ENCODE data around the gene FST.

Gene FST

DNA sequence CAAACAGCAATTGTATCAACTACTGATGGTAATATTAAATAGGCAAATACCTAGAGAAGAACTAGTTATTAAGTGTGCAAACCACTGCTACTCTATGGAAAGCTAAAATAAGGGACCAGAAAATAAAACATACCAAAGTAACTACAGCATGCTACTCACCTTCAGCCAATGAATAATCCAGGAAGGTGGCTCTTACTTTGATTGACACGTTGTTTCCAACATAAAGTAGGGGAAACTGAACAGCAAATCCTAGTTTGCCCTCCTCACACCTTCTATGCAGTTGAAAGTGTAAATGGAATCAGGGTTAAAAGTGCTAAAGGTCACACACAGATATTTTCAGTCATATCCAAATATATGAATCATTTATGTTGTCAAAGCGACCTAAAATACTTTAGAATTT is 5.1 kb upstream of the FST start:
- DNase-seq = no peak

DNA sequence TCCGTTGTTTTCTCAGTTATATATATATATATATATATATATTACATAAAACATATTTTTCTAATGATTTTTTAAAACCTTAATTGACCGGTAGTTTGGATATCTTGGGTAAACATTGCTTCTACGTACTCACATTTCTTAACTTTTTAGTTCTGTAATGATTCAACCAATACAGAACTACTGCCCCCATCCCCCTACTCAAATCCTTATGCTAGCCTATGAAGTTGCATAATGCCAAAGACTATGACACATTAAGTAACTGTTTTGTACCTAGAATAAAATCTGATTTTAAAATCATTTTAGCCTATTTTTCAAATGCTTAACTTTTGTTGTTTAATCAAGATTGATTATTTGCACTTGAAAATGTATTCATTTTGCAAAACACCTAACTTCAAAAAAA is 4.4 kb upstream of the FST start:
- DNase-seq = no peak

DNA sequence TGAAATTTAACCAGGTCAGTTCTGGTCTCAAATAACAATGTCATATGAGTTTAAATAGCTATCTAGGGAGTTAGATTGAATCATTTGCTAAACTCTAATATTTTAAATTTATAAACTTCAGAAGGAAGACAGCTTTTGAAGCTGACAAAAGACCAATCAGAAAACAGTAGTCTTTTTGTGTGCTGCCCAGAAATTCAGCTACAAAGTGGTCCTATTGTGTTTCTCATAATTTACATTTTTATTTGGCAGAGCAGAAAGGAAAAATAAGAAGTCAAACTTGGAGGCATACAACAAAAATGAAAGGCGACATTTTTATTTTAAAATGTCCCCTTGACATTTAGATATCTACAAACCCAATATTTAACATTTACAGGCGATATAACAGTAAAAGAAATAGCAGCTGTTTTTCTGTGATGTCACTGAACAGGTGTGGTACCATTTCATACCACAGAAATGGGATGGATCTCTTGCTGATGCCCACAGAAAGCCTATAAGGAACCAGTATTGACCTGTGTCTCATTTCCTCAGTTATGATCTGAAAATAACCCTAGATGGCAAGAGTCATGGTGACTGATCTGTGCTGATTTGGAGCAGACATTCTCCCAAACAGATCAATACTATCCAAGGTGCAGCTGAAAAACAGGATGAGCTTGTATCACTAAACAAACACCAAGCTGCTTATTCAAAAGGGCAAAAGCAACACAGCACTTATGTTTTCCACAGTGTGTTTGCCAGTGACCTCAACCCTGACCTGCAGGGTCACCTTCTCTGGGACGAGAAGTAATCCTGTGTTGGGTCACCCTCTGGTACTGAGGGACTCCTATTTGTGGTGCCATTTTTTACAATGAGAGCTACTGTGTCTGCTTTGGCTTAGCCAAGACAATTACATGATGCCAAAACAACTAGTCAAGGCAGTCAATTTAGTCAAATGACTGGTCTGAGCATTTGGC is 3.6 kb upstream of the FST start:
- no peak for DNase-seq

DNA sequence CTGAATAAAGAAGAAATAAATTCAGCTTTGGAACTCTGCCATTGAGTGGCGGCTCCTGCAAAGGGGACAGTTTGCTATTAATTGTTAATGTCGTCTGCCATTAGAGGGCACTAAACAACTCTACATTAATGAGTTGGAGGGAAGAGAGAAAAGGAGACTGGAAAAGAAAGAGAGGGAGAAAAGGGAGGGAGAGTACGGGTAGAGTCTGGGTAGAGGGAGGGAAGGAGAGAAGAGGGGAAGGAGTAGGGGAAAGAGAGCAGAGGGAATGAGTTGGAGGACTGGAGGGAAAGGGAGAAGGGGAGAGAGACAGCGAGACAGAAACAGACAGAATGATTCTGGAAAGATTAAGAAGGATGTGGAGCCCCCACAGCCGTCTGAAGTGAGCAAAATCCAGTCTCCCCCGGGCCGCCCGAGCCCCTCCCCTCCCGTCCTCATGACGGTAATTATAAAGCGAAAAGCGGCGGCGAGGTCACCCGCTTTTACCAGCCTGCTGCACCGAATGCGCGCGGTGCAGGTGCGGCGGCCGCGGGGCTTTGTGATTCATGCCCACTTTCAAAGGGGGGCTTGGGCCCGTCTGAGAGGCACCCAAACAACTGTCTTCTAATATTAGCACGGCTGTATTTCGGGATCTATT is 1.9 kb upstream of the FST start:
- DNase-seq = peak; percentile 36

DNA sequence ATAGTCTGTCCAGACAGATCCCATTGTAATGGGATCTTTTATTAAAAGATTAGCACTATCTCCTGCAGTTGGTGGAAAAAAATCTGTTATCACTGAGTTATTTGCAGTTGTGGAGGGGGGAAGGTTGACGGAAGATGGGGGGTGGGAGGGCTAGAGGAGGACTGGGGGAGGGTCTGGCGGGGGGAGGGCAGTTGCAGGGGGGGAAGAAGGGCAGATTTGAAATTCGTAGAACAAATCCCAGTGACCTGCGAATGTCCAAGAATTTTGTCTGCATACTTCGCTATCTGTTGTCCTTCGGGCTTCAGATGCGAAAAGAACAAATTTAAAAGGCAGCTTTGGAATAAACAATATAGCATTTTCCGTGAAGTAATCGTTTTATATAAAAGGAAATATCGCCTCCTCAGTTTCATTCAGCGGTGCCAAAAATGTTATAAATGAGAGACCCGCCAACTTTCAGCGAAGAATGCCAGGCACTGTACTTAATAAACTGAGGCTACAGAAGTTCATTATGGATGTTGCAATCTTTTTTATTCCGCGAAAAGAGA is 1.3 kb upstream of the FST start:
- no peak for DNase-seq

DNA sequence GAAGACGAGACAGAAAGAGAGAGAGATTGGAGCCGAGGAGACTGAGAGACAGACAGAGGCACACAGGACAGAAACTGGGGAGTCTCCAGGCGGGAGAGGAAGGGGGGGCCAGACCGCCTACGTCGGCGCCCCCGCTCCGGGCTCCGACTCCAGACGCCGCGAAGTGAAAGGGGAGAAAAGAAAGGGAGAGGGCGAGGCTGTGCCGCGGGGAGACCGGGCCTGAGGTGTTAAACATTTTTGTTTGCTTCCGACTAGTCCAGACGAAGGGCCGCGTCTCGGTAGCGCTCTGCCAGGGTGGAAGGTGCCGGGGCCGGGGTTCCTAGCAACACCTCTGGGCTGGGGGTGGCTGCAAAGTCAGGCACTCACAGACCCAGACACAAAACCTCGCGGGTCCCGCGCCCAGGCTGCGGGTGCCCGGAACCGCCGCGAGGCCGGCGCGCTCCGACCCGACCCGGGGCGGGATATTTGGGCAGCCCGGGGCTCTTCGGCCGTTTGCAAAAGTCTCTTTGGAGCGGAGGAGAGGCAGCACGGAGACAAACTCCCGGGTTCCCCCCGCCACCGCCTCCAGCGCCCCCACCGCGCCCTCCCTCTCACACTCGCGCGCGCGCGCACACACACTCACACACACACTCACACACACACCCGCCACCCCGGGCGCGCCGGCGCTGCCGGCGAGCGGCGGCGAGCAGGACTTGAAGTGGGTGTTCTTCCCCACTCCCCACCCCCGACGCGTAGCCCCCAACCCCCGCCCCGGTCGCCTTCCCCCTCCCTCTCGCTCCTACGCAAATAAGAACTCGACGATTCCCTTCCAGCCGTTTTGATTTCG is 626 bp upstream of the FST start:
- no peak for DNase-seq

DNA sequence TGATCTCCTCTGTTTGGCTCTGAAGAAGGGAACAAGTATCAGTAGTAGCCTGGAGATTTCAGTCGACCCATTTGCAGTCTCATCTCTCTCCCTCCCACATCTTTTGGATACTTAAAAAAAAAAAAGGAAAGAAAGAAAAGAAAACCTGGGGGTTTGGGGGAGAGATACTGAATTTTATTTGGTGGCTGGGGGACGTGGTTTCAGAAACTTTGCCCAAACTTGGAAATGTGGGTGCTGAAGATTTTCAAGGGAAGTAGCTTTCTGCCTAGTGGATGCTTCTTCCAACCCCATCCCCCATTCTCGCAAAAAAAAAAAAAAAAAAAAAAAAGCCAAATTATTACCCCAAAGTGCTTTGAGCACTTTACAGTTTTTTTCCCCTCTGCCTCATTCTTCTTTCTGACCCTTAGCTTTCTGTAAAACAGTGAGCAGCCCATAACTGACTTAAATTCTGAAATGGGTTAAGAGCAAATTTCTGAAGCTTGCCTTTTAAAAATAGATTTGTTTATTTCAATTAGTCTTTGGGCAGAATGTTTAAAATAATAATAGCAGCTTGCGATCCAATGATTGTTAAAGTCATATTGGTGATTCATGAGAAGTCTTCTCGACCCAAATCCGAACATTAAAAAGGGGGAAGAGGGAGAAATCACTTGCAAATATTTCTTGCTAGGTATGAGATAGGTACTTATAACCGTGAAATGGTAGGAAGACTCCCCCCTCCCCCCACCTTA is 894 bp downstream of the FST start:
- DNase-seq = no peak

DNA sequence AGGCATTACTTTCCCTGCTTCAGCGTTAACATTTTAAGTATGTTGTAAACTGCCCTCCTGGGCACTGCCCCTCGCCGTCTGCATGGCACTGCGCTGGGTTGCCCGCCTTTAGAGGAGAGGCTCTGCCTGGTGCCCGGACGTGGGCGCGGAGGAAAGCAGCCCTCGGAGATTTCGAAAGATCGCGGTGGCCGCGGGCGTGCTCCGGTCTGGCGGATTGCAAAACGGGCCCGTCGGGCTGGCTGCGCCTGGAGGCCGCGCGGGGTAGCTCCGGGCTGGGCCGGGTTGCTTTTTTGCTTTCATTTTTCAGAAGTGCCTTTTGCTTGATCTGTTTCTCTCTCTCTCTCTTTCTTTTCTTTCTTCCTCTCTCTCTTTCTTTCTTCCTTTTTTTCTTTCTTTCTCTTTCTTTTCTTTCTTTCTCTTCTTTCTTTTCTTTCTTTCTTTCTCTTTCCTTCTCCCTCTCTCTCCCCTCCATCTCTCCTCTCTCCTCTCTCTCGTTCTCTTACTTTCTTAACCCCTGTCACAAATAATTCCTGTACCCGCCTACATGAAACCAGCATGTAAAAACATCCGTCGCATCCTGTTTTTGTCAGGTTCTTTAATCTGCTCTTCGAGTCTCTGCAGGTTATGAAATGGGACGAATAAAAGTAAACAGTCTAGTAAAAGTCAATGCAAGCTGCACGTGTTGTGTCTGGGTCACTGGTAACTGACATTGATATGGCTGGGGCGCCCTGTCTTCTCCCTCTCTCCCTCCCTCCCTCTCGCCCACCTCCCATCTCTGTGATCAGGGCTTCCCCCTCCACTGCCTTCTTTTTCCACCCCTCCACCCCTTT is 1.7 kb downstream of the FST start:
- peak; percentile 67 for DNase-seq

DNA sequence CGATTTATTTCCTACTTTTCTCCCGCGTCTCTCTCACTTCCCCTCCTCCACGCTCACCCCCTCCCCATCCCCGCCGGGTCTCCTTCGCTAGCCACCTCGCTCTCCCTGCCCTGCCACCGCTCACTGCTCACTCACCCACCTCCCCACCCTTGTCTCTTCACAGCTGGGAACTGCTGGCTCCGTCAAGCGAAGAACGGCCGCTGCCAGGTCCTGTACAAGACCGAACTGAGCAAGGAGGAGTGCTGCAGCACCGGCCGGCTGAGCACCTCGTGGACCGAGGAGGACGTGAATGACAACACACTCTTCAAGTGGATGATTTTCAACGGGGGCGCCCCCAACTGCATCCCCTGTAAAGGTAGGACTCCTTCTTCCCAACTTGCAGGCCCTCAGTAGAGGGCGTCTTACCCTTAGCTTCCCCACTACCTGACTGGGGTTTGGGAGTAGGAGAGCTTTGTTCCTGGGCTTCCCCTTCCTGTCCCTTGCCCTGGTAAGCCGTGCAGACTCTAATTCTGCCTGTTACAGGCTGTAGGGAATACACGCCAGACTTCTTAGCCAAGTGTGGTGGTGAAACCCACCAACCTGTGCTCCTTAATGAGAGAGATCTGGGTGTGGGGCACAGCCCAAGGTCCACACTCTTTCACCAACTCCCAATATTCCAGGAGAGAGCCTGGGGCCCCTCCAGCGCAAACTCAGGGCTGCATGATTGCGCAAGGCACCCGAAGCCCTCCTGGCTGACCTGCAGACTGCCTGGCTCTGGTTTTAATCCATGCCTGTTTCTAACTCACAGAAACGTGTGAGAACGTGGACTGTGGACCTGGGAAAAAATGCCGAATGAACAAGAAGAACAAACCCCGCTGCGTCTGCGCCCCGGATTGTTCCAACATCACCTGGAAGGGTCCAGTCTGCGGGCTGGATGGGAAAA is 2.5 kb downstream of the FST start:
- no peak for DNase-seq

DNA sequence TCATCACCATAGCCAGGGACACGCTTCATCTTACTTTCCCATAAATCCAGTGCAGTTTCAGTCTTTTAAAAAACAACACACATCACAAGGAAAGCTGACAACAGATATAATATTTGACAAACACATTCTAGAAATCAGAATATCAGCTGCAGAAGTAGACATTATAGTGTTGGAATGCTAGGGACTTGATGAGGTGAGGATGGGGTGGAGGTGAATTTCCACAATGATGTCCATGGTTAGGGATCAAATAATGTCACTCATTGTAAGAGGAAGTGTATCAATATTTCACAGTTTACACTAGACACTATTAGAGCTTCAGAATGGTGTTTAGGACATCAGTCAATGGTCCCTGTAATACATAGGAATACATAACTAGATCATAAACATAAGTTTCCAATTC is 7.0 kb downstream of the FST start:
- no peak for DNase-seq

DNA sequence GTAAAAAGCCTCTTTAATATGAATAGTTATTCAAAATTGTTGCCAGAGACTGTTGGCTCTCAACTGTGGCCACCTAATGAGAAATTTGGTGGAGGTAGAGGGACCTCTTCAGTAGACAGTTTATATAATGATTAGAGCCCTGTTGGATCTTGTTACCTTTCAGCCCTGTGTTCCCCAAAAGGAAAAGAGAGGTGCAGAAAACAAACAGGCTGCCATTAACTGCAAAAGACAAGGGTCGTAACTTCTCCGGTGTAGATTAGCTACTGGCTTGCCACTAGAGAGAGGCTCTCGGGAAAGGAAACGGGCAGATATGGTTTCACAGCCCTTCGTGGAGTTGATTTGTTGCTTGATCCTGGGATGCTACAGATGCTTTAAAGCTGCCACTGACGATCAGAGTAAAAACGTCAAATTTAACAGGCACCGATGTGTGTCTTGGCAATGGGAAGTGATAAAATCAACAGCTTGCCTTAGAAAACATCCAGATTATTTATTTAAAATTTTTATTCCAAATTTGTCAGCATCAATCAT is 7.8 kb downstream of the FST start:
- DNase-seq = no peak

DNA sequence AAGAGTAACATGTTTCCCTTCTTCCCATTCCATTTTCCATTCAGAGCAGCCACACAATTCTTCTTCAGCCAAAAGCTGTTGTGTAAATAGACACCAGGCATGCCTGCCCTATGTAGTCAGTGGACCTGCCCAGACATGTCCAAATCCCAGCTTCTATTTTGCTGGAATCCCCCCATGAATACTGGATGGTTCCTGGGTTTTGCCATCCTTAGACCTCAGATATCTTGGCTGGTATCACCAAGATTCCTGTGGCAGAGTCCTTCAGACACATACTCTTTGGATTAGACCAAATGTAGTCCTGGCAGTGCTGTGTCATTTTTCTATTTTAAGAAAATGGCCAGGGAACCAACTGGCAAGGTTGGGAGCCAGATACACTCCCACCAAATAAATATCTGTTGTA is 10.3 kb downstream of the FST start:
- DNase-seq = no peak

DNA sequence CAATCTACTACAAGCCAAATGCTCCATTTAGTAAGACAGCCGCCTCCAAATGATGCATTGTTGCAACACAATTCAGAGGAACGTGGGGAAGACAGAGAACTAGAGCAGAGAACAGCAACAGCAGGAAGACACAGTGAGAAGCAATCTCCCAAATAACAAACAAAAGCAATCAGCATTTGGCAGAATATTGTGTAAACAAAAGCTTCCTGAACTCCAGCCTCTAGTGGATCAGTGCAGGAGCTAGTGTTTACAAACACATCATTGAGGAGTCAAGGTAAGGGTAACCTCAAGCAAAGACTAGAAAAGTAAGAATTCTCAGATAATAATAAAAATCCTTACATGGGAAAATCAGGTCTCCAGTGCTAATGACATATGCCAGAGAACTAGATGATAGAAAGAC is 20.6 kb downstream of the FST start:
- no peak for DNase-seq

DNA sequence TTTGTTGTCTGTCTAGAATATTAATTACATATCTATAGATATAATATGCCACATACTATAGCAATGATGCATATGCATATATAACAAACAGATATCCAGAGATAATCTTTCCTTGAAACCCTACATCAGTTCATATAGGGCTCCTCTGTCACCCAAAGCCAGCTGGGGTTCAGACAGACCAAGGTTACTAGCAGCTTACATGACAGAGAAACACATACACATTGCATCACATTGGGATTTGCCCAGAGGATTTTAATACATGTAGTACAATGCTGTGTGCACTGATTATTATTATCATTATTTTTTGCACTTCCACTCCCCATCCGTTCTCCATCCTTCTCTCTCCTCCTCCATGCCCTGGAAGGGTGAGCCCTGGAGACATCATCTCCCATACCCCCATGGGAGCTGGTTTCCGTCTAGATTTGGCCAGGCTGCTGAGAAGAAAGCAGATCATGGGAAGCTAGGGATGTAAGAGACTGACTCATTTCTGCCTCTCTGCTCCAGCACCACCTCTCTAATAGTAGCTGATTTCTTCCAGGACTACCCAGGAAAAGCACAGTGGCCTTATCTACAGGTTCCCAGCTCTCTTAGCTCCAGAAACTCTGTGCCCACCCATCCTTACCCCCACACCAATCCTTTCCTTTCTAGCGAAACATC is 23.3 kb downstream of the FST start:
- DNase-seq = no peak

DNA sequence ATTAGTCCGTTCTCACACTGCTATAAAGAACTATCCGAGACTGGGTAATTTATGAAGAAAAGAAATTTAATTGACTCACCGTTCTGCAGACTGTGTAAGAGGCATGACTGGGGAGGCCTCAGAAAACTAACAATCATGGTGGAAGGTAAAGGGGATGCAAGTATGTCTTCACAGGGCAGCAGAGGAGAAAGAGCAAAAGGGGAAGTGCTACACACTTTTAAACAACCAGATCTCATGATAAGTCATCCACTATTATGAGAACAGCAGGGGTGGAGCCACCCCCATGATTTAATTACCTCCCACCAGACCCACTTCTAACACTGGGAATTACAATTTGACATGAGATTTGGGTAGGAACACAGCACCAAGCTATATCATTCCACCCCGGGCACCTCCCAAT is 26.6 kb downstream of the FST start:
- no peak for DNase-seq

DNA sequence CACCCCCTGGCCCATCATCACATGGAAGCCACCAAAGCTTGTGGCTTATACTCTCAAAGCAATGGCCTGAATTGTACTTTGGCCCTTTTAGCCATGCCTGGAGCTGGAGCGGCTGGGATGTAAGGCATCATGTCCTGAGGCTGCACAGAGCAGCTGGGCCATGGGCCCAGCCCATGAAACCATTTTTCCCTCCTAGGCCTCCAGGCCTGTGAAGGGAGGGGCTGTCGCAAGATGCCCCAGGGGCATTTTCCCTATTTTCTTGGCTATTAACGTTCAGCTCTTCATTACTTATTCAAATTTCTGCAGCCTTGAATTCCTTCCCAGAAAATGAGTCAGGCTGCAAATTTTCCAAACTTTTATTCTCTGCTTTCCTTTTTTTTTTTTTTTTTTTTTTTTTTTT is 27.7 kb downstream of the FST start:
- DNase-seq = no peak

DNA sequence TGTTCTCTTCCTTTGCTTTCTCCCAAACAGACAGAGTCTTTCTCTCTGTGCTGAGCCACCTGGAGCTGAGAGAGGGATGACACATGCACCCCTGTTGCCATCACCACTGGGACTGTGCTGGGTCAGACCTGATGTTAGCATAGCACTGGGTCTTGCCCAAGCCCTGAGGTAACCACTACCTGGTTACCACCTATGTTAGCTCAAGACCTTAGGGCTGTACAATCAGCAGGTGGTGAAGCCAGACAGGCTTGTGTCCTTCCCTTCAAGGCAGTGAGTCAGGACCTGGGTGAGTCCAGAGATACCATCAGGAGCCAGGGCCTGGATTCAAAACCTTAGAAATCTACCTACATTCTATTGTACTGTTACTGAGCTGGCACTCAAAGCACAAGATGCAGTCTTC is 32.1 kb downstream of the FST start:
- no peak for DNase-seq

DNA sequence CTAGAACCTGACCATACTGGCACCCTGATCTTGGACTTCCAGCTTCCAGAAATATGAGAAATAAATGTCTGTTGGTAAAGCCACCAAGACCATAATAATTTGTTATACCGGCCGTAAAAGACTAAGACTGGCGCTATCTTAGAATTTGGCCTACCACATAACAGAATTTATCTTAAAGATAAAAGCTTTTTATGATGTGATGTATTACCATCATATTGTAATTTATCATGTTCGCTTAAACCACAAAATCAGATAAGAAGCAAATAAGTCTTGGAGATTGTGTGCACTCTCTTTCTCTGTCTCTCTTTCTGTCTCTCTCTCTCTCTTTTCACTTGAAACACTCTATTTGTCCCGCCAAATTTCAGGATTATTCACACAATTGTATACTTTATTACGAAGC is 35.6 kb downstream of the FST start:
- no peak for DNase-seq

DNA sequence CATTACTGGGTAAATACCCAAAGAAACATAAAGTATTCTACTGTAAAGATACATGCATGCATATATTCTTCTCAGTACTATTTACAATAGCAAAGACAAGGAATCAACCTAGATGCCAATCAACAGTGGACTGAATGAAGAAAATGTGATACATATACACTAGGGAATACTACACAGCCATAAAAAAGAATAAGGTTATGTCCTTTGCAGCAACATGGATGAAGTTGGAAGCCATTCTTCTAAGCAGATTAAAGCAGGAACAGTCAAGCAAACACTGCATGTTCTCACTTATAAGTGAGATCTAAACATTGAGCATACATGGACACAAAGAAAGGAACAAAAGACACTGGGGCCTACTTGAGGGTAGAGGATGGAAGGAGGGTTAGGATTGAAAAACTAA is 40.4 kb downstream of the FST start:
- no peak for DNase-seq

Measured in activated CD4-positive, alpha-beta T cell treated with anti-CD3 and anti-CD28 coated beads, Interleukin-2, amount 50 U/mL, for 16 hours (primary cell).